ENCODE measurements around the gene DNAH10. TPM values are rescaled to one million over a fixed set of nuclear protein-coding genes. Genes with fewer than 3 reads are reported as not detected.

Gene DNAH10
- total and polyA plus RNA-seq, 2 of the 4 experiments (the other 2 are of a cell fraction): 0.18 to 0.22 TPM

GRCh38 chr12:123912415-123913380 is 150.6 kb downstream of the DNAH10 start:
- intact Hi-C loops (cut with micrococcal nuclease) (no loop called here), dilution Hi-C loops (cut with HindIII; ENCODE audit: low sequenced_read_pairs, unreplicated experiment) (no loop called here), in situ Hi-C loops (cut with MboI; ENCODE audit: low sequenced_read_pairs) (no loop called here)
- no peak overlapping the region for H3K4me2 ChIP-seq (ENCODE audit: low read depth, low read length)
- CTCF ChIA-PET: no interaction called here
- no TSS peak for BruUV-seq (replicated peaks)
- no peaks in the 10 kb centered on the region for H3K9me3 ChIP-seq (ENCODE audit: control insufficient read depth, insufficient read depth, low read length)
- H3K4me3 ChIP-seq (ENCODE audit: insufficient read depth, low read depth, low read length): no peak overlapping the region
- H2BK5ac ChIP-seq (ENCODE audit: low read depth, low read length, poor library complexity, severe bottlenecking): no peak overlapping the region
- no peaks in the 10 kb centered on the region for H3K36me3 ChIP-seq (ENCODE audit: control insufficient read depth, insufficient read depth, low read length)
- 60% methylated on average over 11 of the region's 25 CpGs; no CpG with 5 or more reads in 1 of the 2 experiments for WGBS, 2 experiments (ENCODE audit: extremely low coverage in 2 of 2, insufficient read length in 1 of 2)
- no peak overlapping the region for H3K18ac ChIP-seq (ENCODE audit: low read depth, low read length)
- no peak for TF ChIP-seq CHD1 (IDR thresholded peaks at IDR 0.05; ENCODE audit: low read depth, low read length)
- no peak for TF ChIP-seq MAZ (IDR thresholded peaks at IDR 0.05; ENCODE audit: borderline replicate concordance, low read depth, low read length)
- no peak for TF ChIP-seq ELK1 (IDR thresholded peaks at IDR 0.05; ENCODE audit: borderline replicate concordance, low read depth, low read length)
- no peak for TF ChIP-seq SMC3 (IDR thresholded peaks at IDR 0.05; ENCODE audit: low read depth, low read length)
- no peak for TF ChIP-seq RCOR1 (IDR thresholded peaks at IDR 0.05; ENCODE audit: insufficient replicate concordance, low read length)
- no peak for TF ChIP-seq MAFK (IDR thresholded peaks at IDR 0.05; ENCODE audit: low read depth, low read length)
- peaks cover 3% of the 10 kb centered on the region for H3K4me1 ChIP-seq (ENCODE audit: control insufficient read depth, insufficient read depth, low read length)
- H2BK15ac ChIP-seq (ENCODE audit: low read depth, low read length): no peak overlapping the region
- H2AFZ ChIP-seq (replicated peaks; ENCODE audit: low read length, poor library complexity): peak overlapping the region; percentile 11
- no peak overlapping the region for H4K91ac ChIP-seq (ENCODE audit: insufficient read depth, low read depth, low read length)
- H3K14ac ChIP-seq (replicated peaks; ENCODE audit: low read depth, low read length): no peak overlapping the region
- H3K9ac ChIP-seq (ENCODE audit: low read depth, low read length): no peak overlapping the region
- H4K20me1 ChIP-seq (ENCODE audit: insufficient read depth, low read length): no peaks in the 10 kb centered on the region
- no peak overlapping the region for H2BK20ac ChIP-seq (ENCODE audit: low read depth, low read length)
- H4K5ac ChIP-seq (ENCODE audit: low read depth, low read length): no peak overlapping the region
- H3K4ac ChIP-seq (ENCODE audit: low read depth, low read length): no peak overlapping the region
- no peaks in the 10 kb centered on the region; the same call in 1 of the 2 replicates for H3K9me1 ChIP-seq (ENCODE audit: insufficient read depth, low read length)
- no peak overlapping the region for H4K8ac ChIP-seq (ENCODE audit: low read depth in 2 of 2, low read length in 2 of 2)
- no peaks in the 10 kb centered on the region for H3K79me1 ChIP-seq (ENCODE audit: low read depth in 1 of 2, low read length in 2 of 2)
- DNase-seq (no peak), ATAC-seq (ENCODE audit: low read depth) (no peak)
- POLR2A ChIA-PET (ENCODE audit: unreplicated experiment): no interaction called here
- no peak overlapping the region for H3K27ac ChIP-seq (ENCODE audit: insufficient read depth, low read length)
- no peak overlapping the region for H3K23ac ChIP-seq (ENCODE audit: low read depth, low read length)
- H2AK5ac ChIP-seq (ENCODE audit: low read depth, low read length): no peak overlapping the region
- H2AK9ac ChIP-seq (replicated peaks; ENCODE audit: low read depth, low read length, poor library complexity): no peak overlapping the region
- no peak overlapping the region for H2BK120ac ChIP-seq (ENCODE audit: low read depth, low read length)
- H3K27me3 ChIP-seq (ENCODE audit: control insufficient read depth, insufficient read depth, low read length): peaks cover 8% of the 10 kb centered on the region
- H3K56ac ChIP-seq (ENCODE audit: extremely low read depth, insufficient read depth, low read length): no peak overlapping the region
